Measurements from ENCODE around the gene CMSS1.

Gene CMSS1

DNA sequence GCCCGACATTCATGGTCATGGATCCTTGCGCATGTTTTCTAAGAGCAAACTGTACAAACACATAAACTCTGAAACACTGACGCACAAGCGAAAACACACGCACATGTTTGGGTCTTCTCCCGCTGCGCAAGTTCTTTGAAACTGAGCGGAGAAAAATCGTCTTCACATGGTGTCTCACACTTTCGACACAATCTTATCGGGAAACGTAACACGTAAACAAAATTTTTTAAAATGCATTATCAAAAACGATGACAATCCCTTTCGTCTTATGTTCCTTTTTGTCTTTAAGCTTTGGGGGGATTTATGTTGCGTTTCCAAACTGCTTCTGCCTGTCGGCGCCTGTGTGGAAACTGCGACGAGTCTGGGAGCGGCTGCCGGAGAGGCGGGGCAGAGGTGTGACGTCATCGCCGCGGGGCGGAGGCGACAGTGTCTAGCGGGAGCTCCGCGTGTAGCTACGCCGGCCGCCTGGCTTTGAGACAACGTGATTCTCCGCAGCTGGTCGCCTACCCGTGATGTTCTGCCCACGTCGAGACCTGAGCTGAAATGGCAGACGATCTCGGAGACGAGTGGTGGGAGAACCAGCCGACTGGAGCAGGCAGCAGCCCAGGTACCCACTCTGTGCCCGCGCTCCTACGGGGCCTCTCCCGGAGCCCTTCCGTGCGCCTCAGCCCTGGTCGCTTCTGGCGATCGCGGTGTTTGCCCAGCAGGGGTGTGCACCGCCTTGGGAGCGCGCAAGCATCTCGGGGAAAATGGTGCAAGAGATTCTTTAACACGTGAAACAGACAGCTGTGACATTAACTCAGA, at the start of gene CMSS1:
CMSS1 (plus strand) TSS at position 426 of the 804 bp plus-strand sequence.
- peak; percentile 90 to 94 for DNase-seq (ENCODE audit: low read depth in 2 of 2)

DNA sequence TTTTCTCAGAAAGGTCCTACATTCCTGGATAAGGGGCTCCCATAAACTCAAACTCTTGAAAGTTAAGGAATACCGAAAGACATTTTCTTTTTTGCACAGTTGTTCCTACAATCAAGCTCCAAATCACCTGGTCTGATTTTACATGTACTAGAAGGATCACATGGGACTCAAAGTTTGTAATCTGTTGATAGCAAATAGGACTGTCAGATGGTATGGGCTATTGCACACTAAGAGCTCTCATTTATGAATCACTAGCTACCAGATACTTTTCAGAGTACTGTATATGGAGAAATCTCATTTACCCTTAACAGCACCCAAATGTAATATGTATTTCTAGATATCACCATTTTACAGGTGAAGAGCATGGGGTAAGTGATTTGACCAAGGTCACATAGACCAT, 49.5 kb upstream of the CMSS1 start:
- DNase-seq (ENCODE audit: low read depth in 2 of 2): no peak

DNA sequence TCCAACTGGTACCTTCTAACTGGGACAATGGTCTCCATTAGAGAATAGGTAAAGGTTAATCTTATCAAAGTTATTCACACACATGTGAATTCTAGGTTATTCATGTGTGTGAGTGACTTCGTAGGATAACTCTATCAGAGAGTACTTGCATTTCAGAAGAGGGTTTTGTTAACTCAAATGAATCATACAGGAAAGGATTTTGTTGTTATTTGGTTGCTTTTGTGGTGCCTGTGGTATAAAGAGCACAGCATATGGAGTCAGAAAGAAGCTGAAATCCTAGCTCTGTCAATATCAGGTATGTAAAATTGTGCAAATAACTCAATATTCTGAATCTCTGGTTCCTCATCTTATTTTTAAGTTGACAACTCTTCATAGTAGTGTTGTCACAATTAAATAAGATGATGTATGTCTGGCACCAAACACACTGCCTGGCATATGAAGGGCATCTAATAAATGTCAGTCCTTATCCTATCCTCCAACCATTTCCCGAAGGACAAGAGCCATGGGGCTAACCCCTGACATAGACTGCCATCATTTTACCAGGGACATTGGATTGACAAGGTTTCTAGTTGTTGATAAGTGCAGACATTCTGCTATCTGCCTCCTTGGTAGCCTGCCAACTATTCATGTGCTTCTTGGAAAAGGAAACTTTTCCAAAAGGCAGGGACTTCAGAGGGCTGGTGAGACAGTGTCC, 48.7 kb upstream of the CMSS1 start:
- DNase-seq (ENCODE audit: low read depth in 2 of 2): no peak

DNA sequence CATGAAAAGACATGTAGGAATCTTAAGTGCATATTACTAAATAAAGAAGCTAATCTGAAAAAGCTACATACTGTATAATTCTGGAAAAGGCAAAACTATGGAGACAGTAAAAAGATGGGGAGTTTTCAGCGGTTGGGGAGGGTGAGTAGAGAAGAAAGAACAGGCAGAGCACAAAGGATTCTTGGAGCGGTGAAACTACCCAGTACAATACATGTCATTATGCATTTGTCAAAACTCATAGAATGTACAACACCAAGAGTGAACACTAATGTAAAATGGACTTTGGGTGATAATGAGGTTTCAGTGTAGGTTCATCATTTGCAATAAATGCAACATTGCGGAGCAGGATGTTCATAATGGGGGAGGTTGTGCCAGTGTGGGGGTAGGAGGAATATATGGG, 45.5 kb upstream of the CMSS1 start:
- no peak for DNase-seq (ENCODE audit: low read depth in 2 of 2)

DNA sequence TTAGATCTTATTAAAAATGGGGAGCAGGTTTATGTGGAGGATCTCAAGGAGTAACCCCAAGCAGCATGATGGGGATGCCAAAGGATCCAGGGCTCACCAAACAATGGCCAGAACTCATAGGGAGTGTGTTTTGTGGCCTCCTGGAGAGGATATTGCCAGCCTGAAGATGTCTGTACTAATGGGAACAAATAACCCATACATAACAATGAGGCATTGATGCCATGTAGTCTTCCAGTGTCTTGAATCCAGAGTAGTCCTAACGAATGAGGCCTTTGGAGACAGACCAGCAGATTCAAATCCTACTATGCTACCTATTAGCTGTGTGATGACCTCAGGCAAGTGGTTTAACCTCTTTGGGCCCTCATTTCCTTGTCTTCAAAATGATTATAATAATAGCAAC, 45.0 kb upstream of the CMSS1 start:
- DNase-seq (ENCODE audit: low read depth in 2 of 2): no peak

DNA sequence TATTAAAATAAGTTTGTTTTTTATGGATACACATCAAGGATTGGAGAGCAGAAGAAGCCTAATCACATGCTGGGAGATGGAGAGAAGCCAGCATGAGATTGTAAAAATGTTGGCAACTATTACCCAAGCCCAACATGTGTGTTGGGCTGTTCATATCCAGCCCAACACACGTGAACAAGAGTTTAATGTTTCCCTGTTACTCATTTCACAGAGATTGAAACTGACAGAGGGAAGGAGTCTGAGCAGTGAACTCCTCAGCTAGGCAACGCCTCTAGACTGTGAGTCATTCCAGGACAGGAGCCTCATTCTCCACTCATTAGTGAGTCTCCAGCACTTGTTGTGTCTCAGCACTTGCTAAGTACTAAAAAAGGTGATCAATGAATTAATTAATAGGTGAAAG, 43.2 kb upstream of the CMSS1 start:
- DNase-seq (ENCODE audit: low read depth in 2 of 2): no peak

DNA sequence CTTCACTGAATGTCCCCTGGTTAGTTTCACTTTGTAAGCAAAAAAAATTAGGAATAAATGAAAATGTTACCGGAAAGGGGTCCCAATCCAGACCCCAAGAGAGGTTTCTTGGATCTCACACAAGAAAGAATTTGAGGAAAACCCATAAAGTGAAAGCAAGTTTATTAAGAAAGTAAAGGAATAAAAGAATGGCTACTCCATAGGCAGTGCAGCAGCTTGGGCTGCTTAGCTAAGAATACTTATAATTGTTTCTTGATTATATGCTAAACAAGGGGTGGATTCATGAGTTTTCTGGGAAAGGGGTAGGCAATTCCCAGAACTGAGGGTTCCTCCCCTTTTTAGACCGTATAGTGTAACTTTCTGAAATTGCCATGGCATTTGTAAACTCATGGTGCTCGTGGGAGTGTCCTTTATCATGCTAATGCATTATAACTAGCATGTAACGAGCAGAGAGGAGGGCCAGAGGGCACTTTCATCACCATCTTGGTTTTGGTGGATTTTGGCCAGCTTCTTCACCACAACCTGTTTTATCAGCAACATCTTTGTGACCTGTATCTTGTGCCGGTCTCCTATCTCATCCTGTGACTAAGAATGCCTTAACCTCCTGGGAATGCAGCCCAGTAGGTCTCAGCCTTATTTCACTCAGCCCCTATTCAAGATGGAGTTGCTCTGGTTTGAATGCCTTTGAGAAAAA, 41.0 kb upstream of the CMSS1 start:
- no peak for DNase-seq (ENCODE audit: low read depth in 2 of 2)

DNA sequence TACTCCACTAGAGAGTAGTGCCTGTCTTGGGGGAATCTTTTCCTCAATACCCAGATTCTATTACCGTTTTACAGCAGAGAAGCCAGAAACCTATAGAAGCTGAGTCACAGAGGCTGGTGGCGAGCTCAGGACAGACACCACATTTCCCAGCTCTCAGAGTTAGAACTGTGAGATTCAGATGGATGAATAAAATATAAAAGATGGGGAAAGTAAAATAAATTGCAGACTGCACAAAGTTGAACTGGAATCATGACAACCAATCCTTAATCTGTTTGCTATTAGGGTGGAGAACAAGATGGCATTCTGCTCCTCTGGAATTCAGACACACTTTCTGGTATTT, 40.5 kb upstream of the CMSS1 start:
- no peak for DNase-seq (ENCODE audit: low read depth in 2 of 2)

DNA sequence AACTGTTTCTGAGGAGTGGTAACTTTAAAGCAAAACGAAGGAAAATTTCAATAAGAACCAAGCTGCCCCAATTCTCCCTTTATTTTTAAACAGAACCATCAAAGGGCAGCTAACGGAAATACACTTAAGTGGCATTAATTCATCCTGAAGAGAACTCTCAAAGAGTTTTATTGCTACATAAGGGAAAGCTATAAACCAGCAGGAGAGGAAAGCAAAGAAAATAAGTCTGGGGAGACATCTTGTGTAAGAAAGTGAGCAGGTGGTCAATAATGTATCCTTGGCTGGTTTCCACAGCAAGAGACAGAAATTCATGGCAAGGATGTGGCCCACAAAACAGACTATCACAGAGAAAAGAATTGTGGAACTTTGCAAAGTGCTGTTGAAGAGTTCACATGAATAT, 40.0 kb upstream of the CMSS1 start:
- no peak for DNase-seq (ENCODE audit: low read depth in 2 of 2)

DNA sequence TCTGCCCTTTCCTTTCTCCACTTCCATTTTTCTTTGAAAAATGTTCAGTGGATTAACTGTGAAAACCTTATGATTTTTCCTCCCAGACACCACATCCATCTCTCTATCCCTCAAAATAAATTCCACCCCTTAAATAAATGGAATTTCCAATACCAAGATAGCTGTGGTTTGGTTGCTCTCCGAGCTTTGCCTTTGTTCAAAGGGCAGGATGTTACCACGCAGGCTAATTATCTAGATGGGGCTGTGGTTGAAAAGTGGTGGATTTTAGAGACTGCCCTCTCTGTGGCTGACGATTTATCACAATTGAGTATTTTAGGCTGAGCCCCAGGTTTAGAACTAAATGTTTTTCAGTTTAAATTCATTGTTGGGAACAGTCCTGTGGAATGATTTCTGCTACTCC, 36.9 kb upstream of the CMSS1 start:
- DNase-seq (ENCODE audit: low read depth in 2 of 2): no peak

DNA sequence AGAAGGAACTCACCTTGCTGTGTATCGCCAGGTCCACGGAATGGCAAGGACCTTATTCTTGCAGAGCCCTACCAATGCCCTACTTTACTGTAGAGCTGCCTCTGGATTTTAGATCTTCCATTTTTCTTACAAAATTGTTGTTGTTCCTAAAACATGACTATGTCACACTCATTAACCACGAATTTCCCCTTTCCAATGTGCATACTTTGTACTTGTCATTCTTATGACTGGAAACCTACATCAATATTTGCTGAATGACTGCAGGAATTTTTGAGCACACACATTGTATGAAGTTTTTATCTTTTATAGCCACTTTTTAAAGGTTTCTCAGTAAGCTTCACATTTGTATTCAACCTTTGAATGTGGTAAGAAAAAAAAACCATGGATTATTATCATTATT, 35.9 kb upstream of the CMSS1 start:
- DNase-seq (ENCODE audit: low read depth in 2 of 2): no peak

DNA sequence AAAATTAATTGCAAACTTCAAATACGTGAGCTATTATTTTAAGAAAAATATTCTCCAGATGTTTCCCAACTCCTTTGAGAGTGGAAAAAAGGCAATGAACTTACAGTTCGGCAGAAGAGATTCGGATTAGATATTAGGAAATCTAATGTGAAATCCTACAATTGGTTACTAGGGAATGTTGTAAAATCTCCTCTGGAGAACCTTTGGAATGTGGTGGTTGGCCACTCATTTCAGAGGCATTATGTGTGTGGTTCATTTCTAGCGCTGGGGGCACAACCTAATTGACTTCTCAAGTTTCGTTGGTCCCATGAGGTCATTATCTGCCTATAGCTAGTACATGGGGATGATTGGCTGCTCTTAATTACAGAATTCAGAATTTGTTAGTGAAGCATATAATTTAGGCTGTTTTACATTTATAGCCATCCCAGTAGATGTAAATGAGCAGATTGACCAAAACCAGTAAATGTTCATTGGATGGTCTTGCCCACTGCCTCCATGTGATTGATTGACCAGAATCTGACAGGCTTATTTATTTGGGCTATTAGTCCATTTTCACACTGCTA, 34.6 kb upstream of the CMSS1 start:
- no peak for DNase-seq (ENCODE audit: low read depth in 2 of 2)

DNA sequence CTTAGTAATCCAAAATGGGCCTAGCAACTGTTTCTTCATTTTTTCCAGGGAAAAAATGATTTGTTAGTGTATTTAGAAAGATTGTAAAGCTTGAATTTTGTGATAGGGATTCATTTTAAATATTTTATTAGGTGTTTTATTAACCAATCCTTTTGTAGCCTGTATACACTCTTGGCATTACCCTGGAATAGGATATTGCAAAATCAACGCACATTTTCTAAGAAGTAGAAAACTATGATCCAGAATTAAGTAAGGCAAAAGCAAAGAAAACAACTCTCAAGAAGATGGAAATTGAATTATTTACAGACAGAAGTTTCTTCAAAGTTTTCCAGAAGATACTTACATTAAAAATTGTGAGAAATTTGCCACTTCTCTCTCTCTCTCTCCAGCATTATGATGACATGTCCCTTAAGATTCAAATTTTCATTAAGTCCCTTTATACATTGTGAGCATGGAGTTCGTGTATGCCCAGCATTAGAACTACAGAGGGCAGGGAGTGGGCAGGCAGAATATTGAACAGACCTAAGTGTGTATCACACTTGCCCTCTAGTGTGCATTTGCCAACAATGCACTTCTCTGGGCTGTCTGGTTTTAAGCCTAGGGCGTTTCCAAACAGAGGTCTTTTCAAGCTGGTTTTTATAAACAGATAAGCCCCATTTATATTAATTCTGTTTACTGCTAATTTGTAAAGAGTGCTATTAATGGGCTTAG, 28.5 kb upstream of the CMSS1 start:
- no peak for DNase-seq (ENCODE audit: low read depth in 2 of 2)

DNA sequence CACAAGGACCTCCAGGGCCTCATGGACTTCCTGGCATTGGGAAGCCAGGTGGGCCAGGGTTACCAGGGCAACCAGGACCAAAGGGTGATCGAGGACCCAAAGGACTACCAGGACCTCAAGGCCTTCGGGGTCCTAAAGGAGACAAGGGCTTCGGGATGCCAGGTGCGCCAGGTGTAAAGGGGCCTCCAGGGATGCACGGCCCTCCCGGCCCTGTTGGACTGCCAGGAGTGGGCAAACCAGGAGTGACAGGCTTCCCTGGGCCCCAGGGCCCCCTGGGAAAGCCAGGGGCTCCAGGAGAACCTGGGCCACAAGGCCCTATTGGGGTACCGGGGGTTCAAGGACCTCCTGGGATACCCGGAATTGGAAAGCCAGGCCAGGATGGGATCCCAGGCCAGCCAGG, 23.2 kb upstream of the CMSS1 start:
- no peak for DNase-seq (ENCODE audit: low read depth in 2 of 2)

DNA sequence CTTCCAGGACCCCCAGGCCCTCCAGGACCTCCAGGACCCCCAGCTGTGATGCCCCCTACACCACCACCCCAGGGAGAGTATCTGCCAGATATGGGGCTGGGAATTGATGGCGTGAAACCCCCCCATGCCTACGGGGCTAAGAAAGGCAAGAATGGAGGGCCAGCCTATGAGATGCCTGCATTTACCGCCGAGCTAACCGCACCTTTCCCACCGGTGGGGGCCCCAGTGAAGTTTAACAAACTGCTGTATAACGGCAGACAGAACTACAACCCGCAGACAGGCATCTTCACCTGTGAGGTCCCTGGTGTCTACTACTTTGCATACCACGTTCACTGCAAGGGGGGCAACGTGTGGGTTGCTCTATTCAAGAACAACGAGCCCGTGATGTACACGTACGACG, 22.1 kb upstream of the CMSS1 start:
- no peak for DNase-seq (ENCODE audit: low read depth in 2 of 2)

DNA sequence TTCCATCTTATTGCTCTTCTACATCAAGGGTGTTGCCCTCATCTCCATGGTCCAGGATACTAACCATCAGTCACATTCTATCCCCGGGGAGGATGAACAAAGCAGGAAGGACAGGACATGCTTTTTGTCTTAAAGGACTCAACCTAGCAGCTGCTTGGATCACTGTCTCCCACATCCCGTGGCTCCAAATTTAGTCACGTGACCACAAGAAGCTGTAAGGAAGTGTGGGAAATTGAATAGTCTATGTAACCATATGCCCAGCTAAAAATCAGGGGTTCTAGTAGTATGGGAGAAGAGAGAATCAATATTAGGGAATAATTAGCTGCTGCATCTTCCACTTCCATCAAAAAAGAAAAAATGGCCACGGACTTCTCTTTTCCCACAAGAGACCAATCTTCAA, 18.2 kb upstream of the CMSS1 start:
- no peak for DNase-seq (ENCODE audit: low read depth in 2 of 2)

DNA sequence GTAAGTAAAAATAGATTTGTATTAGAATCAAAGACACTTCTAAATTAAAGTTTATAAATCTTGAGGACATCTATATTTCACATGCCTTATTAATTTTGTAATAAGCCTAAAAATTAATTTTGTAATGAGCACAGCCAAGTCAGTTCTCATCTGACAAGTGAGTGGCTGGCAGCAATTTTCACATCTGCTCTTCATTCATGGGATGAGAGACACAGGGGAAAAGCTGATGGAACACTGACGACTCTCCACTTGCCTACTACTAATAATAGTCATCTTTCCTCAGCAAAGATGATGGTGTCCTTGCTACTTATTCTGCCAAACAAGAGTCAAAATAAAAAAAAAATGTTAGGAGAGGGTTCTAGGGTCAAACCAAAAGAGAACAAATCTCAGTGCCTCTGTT, 14.4 kb upstream of the CMSS1 start:
- DNase-seq (ENCODE audit: low read depth in 2 of 2): no peak

DNA sequence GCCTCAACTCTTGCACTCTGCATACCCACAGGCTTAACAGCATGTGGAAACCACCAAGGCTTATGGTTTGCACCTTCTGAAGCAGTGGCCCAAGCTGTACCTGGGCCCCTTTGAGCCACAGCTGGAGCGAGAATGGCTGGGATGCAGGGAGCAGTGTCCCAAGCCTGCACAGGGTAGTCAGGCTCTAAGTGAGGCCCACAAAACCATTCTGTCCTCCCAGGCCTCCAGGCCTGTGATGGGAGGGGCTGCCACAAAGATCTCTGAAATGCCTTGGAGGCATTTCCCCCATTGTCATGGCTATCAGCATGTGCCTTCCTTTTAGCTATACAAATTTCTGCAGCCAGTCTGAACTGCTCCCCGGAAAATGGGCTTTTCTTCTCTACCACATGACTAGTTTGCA, 12.5 kb upstream of the CMSS1 start:
- no peak for DNase-seq (ENCODE audit: low read depth in 2 of 2)

DNA sequence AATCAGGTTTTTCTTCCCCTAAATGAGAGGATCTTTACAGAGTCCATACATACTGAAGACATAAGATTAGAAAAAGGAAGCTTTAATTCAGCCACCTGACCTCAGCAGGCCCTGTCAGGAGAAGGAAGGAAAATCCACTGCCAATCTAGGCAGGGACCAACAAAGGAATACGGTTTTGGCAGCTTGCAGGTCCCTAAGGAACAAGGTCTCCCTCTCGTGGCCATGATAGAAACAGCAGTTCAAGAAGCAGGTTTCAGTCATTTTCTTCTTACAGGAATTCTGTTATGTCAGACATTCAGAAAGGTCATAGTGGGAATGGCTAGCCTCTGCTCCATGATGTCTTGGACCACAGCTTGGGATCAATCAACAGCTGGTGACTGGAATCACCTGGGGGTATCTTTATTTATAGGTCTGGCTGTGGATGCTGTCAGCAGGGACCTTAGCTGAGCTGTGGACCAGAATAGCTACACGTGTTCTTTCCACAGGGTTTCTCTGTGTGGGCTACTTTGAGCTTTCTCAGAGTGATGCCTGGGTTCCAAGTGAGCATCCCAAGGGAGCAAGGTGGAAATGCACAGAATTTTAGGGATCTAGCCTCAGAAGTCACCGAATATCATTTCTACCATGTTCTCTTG, 9.4 kb upstream of the CMSS1 start:
- no peak for DNase-seq (ENCODE audit: low read depth in 2 of 2)

DNA sequence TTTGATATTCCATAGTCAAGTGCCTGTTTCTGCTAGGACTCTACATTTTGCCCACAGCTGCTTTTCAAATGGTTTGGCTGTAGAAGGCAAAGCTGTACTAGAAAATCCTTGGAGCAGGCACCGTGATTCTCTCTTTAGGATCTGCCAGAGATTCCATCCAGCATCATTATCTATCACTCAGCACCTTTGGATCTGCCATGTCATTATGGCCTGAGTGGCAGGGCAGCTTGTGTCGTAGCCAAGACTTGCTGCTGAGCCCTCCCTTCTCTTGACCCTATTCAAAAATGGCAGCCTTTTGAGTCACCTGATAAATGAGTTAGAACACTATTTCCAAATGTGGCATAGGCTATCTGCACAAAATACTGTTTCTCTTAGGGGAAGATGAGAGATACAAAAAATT, 8.1 kb upstream of the CMSS1 start:
- no peak for DNase-seq (ENCODE audit: low read depth in 2 of 2)

DNA sequence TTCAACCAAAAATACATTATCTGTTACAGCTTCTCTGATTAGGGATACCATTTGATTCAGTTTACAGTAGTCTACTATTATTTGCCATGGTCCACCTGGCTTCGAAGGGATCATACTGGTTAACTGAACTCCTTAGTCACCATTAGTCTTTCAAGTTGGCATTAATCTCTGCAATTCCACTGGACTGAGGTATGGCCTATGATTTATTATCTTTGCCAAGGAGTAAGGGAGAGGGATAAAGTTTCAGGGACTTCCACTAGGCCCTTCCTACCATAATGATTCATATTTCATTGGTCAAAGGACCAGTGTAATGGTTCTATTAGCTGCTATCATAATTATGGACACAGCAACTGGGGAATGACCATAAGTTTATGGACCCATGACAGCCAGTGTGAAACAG, 7.3 kb upstream of the CMSS1 start:
- DNase-seq (ENCODE audit: low read depth in 2 of 2): no peak

DNA sequence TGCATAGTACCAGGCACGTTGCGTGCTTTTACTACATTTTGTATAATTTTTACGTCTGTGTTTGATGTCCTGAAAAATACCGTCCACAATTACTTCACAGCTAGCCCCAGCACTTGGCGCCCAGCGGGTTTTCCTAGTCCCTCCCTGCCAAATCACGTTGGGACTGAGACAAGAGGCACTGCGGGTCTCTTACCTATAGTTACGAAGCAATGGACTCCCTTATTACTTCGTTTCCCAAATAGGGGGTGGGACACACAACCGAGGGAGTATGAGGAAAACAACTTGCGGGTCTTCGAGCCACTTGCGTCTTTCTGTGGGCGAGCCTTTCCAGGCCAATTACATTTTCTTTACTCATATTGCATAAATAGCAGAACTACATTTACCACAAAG, 620 bp upstream of the CMSS1 start:
- DNase-seq (ENCODE audit: low read depth in 2 of 2): no peak
